Thyroid gland (tissue), 4 donors: ENCODE results near the gene UST.

Experiments
- POLR2A ChIP-seq, 2 donors: fragments of 450-650 bp; IDR thresholded peaks; one replicate each; pipeline ENCODE4 v1.6.1; 2017; ENCODE audit warnings: antibody characterized with exemption in 2 of 2, mild to moderate bottlenecking in 2 of 2, moderate library complexity in 1 of 2
- TF ChIP-seq, protein P1 (sequence below), 6 experiments: fragments of 200-600 bp in 3 of 6; fragments of 450-650 bp in 3 of 6; sonication (generic) in 3 of 6; IDR thresholded peaks; one replicate each; pipeline ENCODE4 v1.5.1; 2016 to 2019; ENCODE audit warnings: antibody characterized with exemption in 6 of 6, mild to moderate bottlenecking in 2 of 6, inconsistent platforms in 1 of 6, moderate library complexity in 1 of 6

DNA sequence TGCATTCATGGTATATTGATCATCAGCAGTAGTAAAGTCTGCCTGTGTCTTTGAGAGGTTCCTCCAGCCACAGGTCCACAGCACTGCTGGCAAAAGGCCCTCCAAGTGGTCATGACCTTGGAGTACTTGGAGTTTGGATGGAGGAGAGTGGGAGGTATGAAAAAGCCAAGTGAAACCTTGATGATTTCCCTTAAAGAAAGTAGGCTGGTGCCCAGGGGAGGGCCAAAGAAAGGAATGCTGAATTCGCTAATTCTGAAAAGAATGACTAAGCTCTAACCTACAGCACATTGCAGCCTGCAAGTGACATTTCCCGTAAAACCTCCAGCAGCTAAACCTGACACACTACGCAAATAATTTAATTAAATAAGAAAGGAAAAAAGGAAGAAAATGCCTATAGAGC is 347.3 kb downstream of the UST start:
- TF ChIP-seq, protein P1, sequence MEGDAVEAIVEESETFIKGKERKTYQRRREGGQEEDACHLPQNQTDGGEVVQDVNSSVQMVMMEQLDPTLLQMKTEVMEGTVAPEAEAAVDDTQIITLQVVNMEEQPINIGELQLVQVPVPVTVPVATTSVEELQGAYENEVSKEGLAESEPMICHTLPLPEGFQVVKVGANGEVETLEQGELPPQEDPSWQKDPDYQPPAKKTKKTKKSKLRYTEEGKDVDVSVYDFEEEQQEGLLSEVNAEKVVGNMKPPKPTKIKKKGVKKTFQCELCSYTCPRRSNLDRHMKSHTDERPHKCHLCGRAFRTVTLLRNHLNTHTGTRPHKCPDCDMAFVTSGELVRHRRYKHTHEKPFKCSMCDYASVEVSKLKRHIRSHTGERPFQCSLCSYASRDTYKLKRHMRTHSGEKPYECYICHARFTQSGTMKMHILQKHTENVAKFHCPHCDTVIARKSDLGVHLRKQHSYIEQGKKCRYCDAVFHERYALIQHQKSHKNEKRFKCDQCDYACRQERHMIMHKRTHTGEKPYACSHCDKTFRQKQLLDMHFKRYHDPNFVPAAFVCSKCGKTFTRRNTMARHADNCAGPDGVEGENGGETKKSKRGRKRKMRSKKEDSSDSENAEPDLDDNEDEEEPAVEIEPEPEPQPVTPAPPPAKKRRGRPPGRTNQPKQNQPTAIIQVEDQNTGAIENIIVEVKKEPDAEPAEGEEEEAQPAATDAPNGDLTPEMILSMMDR (IDR thresholded peaks at IDR 0.05) = no peak
- TF ChIP-seq POLR2A (IDR thresholded peaks at IDR 0.05) = no peak
